Keratinocyte (primary cell): Measurements from ENCODE around the gene GLT8D2.

Experiments used
- CTCF ChIP-seq, 3 experiments: IDR thresholded peaks in 1 of 3; conservative IDR thresholded peaks in 1 of 3; optimal IDR thresholded peaks in 1 of 3; 2 replicates in 2 of 3; 3 replicates in 1 of 3; pipeline versions ENCODE3 to v1.5.1; 2011; ENCODE audit warnings: low read length in 3 of 3, mild to moderate bottlenecking in 3 of 3, moderate library complexity in 2 of 3, control low read depth in 1 of 3, inconsistent platforms in 1 of 3; ENCODE audit not compliant: insufficient read depth in 2 of 3; ENCODE audit errors: extremely low read depth in 1 of 3
- EZH2 ChIP-seq: IDR thresholded peaks from one replicate; pipeline ENCODE4 v1.6.1; 2012; ENCODE audit warnings: inconsistent platforms, mild to moderate bottlenecking, low read length, moderate library complexity

- TF ChIP-seq CTCF (optimal IDR thresholded peaks at IDR 0.05 in 1 of 3, IDR thresholded peaks at IDR 0.05 in 1 of 3, conservative IDR thresholded peaks at IDR 0.05 in 1 of 3; ENCODE audit: extremely low read depth in 1 of 3, insufficient read depth in 2 of 3, low read length in 3 of 3) (no peak), EZH2 (no peak)
These were observed 53.4 kb downstream of the GLT8D2 start for GRCh38 chr12:103996595-103996994.
